HEK293 (cell line): ENCODE data around the gene NFKBIE.
A peak's percentile ranks its signal among the peaks of the same experiment; 100 is the strongest.

ENCODE experiments used
- BCL11A ChIP-seq: fragments of 450-650 bp; formaldehyde crosslinking; IDR thresholded peaks from 2 replicates; pipeline ENCODE4 v1.5.1; 2016; ENCODE audit warnings: low read depth, missing biosample characterization, missing genetic modification characterization
- HIC1 ChIP-seq: fragments of 450-650 bp; formaldehyde crosslinking; IDR thresholded peaks from 2 replicates; pipeline ENCODE4 v1.5.1; 2016; ENCODE audit warnings: missing biosample characterization, missing genetic modification characterization
- INSM2 ChIP-seq: fragments of 450-650 bp; formaldehyde crosslinking; IDR thresholded peaks from 2 replicates; pipeline ENCODE4 v1.5.1; 2016; ENCODE audit warnings: missing biosample characterization, missing genetic modification characterization
- KLF9 ChIP-seq: fragments of 450-650 bp; formaldehyde crosslinking; IDR thresholded peaks from 2 replicates; pipeline ENCODE4 v1.5.1; 2016; ENCODE audit warnings: missing biosample characterization, missing genetic modification characterization, low read depth
- PBX3 ChIP-seq: sonication (generic); formaldehyde crosslinking; IDR thresholded peaks from 2 replicates; pipeline ENCODE4 v1.8.1; 2022; ENCODE audit warnings: mild to moderate bottlenecking, moderate library complexity, missing genetic modification reagents
- REST ChIP-seq: fragments of 450-650 bp; formaldehyde crosslinking; IDR thresholded peaks from 2 replicates; pipeline ENCODE4 v1.5.1; 2016; ENCODE audit warnings: missing biosample characterization, missing genetic modification characterization
- SP2 ChIP-seq: fragments of 450-650 bp; formaldehyde crosslinking; IDR thresholded peaks from 2 replicates; pipeline ENCODE4 v1.5.1; 2016; ENCODE audit warnings: missing biosample characterization, missing genetic modification characterization
- WT1 ChIP-seq: fragments of 450-650 bp; formaldehyde crosslinking; IDR thresholded peaks from 2 replicates; pipeline ENCODE4 v1.5.1; 2016; ENCODE audit warnings: missing biosample characterization, missing genetic modification characterization
- YY2 ChIP-seq: fragments of 450-650 bp; formaldehyde crosslinking; IDR thresholded peaks from 2 replicates; pipeline ENCODE4 v1.5.1; 2016; ENCODE audit warnings: missing biosample characterization, missing genetic modification characterization
- ZNF112 ChIP-seq: fragments of 450-650 bp; formaldehyde crosslinking; IDR thresholded peaks from 2 replicates; pipeline ENCODE4 v1.5.0; 2017; ENCODE audit warnings: missing biosample characterization, missing genetic modification characterization
- ZNF16 ChIP-seq: fragments of 450-650 bp; formaldehyde crosslinking; IDR thresholded peaks from 2 replicates; pipeline ENCODE4 v1.5.1; 2016; ENCODE audit warnings: low read depth, missing biosample characterization, missing genetic modification characterization
- ZNF184 ChIP-seq: fragments of 450-650 bp; IDR thresholded peaks from 2 replicates; pipeline ENCODE4 v1.5.1; 2018; ENCODE audit warnings: missing biosample characterization, mild to moderate bottlenecking, missing genetic modification characterization
- ZNF202 ChIP-seq: fragments of 450-650 bp; formaldehyde crosslinking; IDR thresholded peaks from 2 replicates; pipeline ENCODE4 v1.5.1; 2016; ENCODE audit warnings: missing biosample characterization, missing genetic modification characterization, borderline replicate concordance
- ZNF223 ChIP-seq: fragments of 450-650 bp; formaldehyde crosslinking; IDR thresholded peaks from 2 replicates; pipeline ENCODE4 v1.5.1; 2016; ENCODE audit warnings: missing biosample characterization, missing genetic modification characterization
- ZNF23 ChIP-seq: fragments of 450-650 bp; formaldehyde crosslinking; IDR thresholded peaks from 2 replicates; pipeline ENCODE4 v1.5.1; 2016; ENCODE audit warnings: missing biosample characterization, missing genetic modification characterization, borderline replicate concordance
- ZNF350 ChIP-seq: fragments of 450-650 bp; formaldehyde crosslinking; IDR thresholded peaks from 2 replicates; pipeline ENCODE4 v1.5.0; 2017; ENCODE audit warnings: missing biosample characterization, mild to moderate bottlenecking, missing genetic modification characterization
- ZNF366 ChIP-seq: fragments of 450-650 bp; formaldehyde crosslinking; conservative IDR thresholded peaks from 2 replicates; pipeline ENCODE4 v1.5.1; 2016; ENCODE audit warnings: missing biosample characterization, missing genetic modification characterization
- ZNF398 ChIP-seq: fragments of 450-650 bp; formaldehyde crosslinking; IDR thresholded peaks from 2 replicates; pipeline ENCODE4 v1.5.1; 2017; ENCODE audit warnings: missing biosample characterization, missing genetic modification characterization
- ZNF473 ChIP-seq: fragments of 450-650 bp; formaldehyde crosslinking; IDR thresholded peaks from 2 replicates; pipeline ENCODE4 v1.5.1; 2017; ENCODE audit warnings: missing biosample characterization, missing genetic modification characterization
- ZNF596 ChIP-seq: fragments of 450-650 bp; IDR thresholded peaks from 2 replicates; pipeline ENCODE4 v1.5.0; 2018; ENCODE audit warnings: missing biosample characterization, mild to moderate bottlenecking, missing genetic modification characterization, moderate library complexity
- ZNF610 ChIP-seq: fragments of 450-650 bp; formaldehyde crosslinking; IDR thresholded peaks from 2 replicates; pipeline ENCODE4 v1.5.1; 2016; ENCODE audit warnings: missing biosample characterization, missing genetic modification characterization, borderline replicate concordance
- ZNF621 ChIP-seq: fragments of 450-650 bp; formaldehyde crosslinking; IDR thresholded peaks from 2 replicates; pipeline ENCODE4 v1.5.1; 2017; ENCODE audit warnings: missing biosample characterization, missing genetic modification characterization
- ZNF623 ChIP-seq: fragments of 450-650 bp; formaldehyde crosslinking; IDR thresholded peaks from 2 replicates; pipeline ENCODE4 v1.5.1; 2016; ENCODE audit warnings: missing biosample characterization, missing genetic modification characterization
- ZNF626 ChIP-seq: fragments of 450-650 bp; sonication (Bioruptor Pico); formaldehyde crosslinking; IDR thresholded peaks from 2 replicates; pipeline ENCODE4 v1.5.1; 2018; ENCODE audit warnings: missing biosample characterization, missing genetic modification characterization, inconsistent platforms
- ZNF629 ChIP-seq: fragments of 450-650 bp; formaldehyde crosslinking; IDR thresholded peaks from 2 replicates; pipeline ENCODE4 v1.5.1; 2017; ENCODE audit warnings: missing biosample characterization, missing genetic modification characterization
- ZSCAN23 ChIP-seq: fragments of 450-650 bp; formaldehyde crosslinking; IDR thresholded peaks from 2 replicates; pipeline ENCODE4 v1.5.1; 2016; ENCODE audit warnings: missing biosample characterization, missing genetic modification characterization
- ZSCAN30 ChIP-seq: fragments of 450-650 bp; IDR thresholded peaks from 2 replicates; pipeline ENCODE4 v1.5.1; 2018; ENCODE audit warnings: missing biosample characterization, mild to moderate bottlenecking, missing genetic modification characterization, moderate library complexity
- ZSCAN4 ChIP-seq: fragments of 450-650 bp; formaldehyde crosslinking; IDR thresholded peaks from 2 replicates; pipeline ENCODE4 v1.5.1; 2017; ENCODE audit warnings: missing biosample characterization, missing genetic modification characterization

NFKBIE gene

GRCh38 chr6:44245912-44246662, 19.3 kb downstream of the NFKBIE start (continued):
- TF ChIP-seq INSM2 (tag by site-specific recombination), result peak; percentile 82
- TF ChIP-seq ZNF398 (tag by site-specific recombination), result peak; percentile 93
- no peak for TF ChIP-seq ZNF623 (tag by site-specific recombination)
- peak; percentile 52 for TF ChIP-seq ZSCAN4 (tag by site-specific recombination)
- TF ChIP-seq HIC1, result no peak
- no peak for TF ChIP-seq ZNF473 (tag by site-specific recombination)
- peak; percentile 89; the same call in 1 of the 2 replicates for TF ChIP-seq BCL11A (tag by site-specific recombination)
- TF ChIP-seq ZNF366, result peak; percentile 75
- TF ChIP-seq ZNF223, result no peak
- TF ChIP-seq PBX3 (CRISPR knock-in tag), result peak; percentile 61; the same call in 1 of the 2 replicates
- no peak for TF ChIP-seq ZNF610 (tag by site-specific recombination)
- no peak for TF ChIP-seq ZNF350 (tag by site-specific recombination)
- 0 out of 2 replicates have a peak, but pooled peaks have one; percentile 43 for TF ChIP-seq ZNF596 (tag by site-specific recombination)
- no peak for TF ChIP-seq ZNF184 (tag by site-specific recombination)
- TF ChIP-seq ZNF626 (tag by site-specific recombination), result no peak
- TF ChIP-seq ZNF16, result no peak
- TF ChIP-seq ZNF112, result no peak
- TF ChIP-seq ZNF202 (tag by site-specific recombination), result no peak
- no peak for TF ChIP-seq ZNF629
- TF ChIP-seq ZNF23 (tag by site-specific recombination), result no peak
- peak; percentile 81 for TF ChIP-seq SP2 (tag by site-specific recombination)
- peak; percentile 80; the same call in 1 of the 2 replicates for TF ChIP-seq ZSCAN30 (tag by site-specific recombination)
- TF ChIP-seq WT1 (tag by site-specific recombination), result peak; percentile 32
- 0 out of 2 replicates have a peak, but pooled peaks have one; percentile 10 for TF ChIP-seq ZSCAN23 (tag by site-specific recombination)
- TF ChIP-seq KLF9 (tag by site-specific recombination), result peak; percentile 90
- no peak for TF ChIP-seq ZNF621 (tag by site-specific recombination)
- TF ChIP-seq YY2 (tag by site-specific recombination), result 0 out of 2 replicates have a peak, but pooled peaks have one; percentile 58
- TF ChIP-seq REST (tag by site-specific recombination), result 0 out of 2 replicates have a peak, but pooled peaks have one; percentile 17
